Mesenteric fat pad (tissue), 1 donor: Measurements from ENCODE around the gene NOTCH2NLA. TPM values are rescaled to one million over a fixed set of nuclear protein-coding genes. Genes with fewer than 3 reads are reported as not detected.
"Not testable (repeated sequence)": the region's sequence is repeated elsewhere in the genome, so short reads cannot be mapped to it uniquely, and the experiment has no call there.

Source experiments
- DNase-seq: peaks from one replicate; pipeline ENCODE4 v3.0.0-alpha.2; 2020; ENCODE audit warnings: low spot score
- long read RNA-seq: library from polyadenylated mRNA; unstranded; transcript quantifications from one replicate; pipeline ENCODE4 v2.0.0, GENCODE V29; 2020
- total RNA-seq: library from RNA; stranded (reverse); fragmentation: NEBNext Ultra II Directional; extraction: Animal tissue kit (Norgen Biotek cat#: 25700); gene quantifications from one replicate; pipeline ENCODE4 v1.2.1, GENCODE V29; 2021
- donor health status: DM: yes; HTN: yes; CAD: no.

The NOTCH2NLA gene
- 41.2 TPM for total RNA-seq
- long read RNA-seq, transcript NOTCH2NLA-201 (5 exons, 1,874 nt): major isoform, 19 of 25 reads
- long read RNA-seq, partial matches to known transcripts: 1 of 25 reads
- long read RNA-seq, other reads (novel, unspliced or antisense): 5 of 25 reads

- peak; percentile 80 for DNase-seq
Measured at GRCh38 chr1:146228710-146229477, at the start of gene NOTCH2NLA. NOTCH2NLA (minus strand) TSS chr1:146229021; CDS start chr1:146189337, 39,684 bp downstream.

- not testable (repeated sequence) for DNase-seq
Measured at GRCh38 chr1:146278346-146278745, 49.5 kb upstream of the NOTCH2NLA start.

- DNase-seq: not testable (repeated sequence)
Measured at GRCh38 chr1:146277087-146277486, 48.3 kb upstream of the NOTCH2NLA start.

DNA sequence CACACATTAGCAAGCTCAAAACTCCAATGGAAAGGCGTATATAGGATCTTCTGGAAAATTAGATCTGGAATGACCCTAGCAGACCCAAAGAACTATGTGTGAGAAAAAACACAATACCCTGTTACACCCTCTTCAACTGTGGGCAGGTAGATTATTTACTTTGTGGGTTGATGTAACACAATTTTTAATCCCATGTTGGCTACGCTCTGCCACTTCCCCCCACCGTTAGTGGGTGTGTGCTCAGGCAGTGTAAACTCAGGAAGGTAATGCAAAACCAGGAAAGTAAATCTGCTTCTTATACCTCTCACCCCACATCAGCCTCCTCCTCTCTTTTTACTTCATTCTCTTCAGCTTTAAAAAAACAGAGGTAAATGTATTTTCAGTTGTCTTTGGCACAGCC lies 45.3 kb upstream of the NOTCH2NLA start:
- not testable (repeated sequence) for DNase-seq

GRCh38 chr1:146273194-146273593 lies 44.4 kb upstream of the NOTCH2NLA start:
- not testable (repeated sequence) for DNase-seq

DNA sequence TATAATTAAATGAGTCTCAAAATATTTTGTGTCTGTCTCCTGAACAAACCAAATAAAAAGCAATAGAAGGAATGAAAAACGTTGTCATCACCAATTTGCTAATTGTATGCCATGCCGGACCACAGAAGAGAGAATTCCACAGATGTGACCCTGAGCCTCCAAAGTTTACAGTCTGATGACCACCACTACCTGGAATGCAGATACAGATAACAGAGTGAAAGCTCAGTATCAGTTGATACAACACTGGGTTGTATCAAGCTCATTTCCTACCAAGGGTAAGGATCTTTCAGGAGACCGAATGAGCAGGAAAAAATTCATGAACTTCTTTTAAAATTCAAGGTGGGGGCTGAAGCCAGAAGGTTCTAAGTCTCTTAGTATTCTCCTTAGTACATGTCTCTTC lies 43.9 kb upstream of the NOTCH2NLA start:
- not testable (repeated sequence) for DNase-seq

DNA sequence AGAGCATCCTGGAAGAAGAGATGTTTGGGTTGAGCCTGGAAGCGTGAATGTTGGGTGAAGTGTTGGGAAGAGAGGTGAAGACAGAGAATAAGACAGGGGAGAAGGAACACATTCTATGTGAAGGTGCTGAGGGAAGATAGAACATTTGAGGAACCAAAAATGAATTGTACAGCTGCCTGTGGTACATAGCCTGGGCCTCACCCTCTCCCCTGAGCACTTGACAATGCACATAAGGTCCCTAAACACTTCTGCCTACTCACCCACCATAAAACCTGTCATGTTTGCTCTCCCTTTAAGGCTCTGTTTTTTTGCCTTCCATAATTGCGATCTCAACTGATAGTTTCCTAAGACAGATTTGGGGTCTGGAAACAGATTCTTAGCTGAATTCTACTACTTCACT lies 43.2 kb upstream of the NOTCH2NLA start:
- DNase-seq: not testable (repeated sequence)

GRCh38 chr1:146270129-146270528 lies 41.3 kb upstream of the NOTCH2NLA start:
- not testable (repeated sequence) for DNase-seq

DNA sequence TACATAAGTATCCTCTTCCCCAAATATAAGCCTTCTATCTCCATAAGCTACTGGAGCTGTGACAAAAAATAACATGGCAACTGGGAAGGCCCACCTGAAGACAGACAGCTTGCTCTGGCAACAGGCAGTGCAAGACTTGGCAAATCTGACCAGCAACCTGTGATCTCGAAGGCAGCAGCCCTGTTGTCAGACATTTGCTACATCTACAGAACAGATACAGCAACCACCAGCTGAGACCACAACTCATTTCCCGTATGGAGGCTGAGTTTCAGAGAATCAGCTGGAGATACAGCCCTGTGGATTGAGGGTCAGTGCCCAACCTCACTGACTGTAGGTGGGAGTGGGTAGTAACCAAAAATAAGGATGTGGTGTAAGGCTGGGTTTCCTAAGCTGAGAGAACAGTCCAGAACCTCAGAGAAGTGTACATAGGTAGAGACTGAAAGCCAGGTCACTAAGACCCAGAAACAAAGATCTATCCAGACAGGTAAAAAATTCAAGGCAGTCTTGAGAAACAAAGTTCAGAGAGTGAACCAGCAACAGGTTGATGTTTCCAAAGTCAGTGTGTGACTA lies 37.4 kb upstream of the NOTCH2NLA start:
- not testable (repeated sequence) for DNase-seq

DNA sequence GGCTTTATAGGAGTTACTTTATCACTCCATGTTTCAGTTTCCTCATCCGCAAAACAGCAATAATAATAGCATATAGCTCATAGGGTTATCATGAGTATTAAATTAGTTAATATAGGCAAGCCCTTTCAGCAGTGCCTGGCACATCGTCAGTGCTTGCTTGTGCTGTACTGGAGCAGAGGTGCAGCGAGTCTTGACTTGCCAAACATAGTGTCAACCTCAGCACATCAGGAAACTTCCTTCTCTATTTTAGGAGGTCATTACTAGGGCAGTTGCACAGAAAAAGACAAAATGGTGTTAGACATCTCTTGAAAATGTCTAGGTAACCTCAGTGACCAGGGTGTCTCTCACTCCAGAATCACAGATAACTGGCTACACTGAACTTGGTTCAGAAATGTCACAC lies 35.9 kb upstream of the NOTCH2NLA start:
- not testable (repeated sequence) for DNase-seq

GRCh38 chr1:146260006-146260730 lies 31.3 kb upstream of the NOTCH2NLA start:
- not testable (repeated sequence) for DNase-seq

- not testable (repeated sequence) for DNase-seq
Measured at GRCh38 chr1:146257992-146258552, 29.3 kb upstream of the NOTCH2NLA start.

DNA sequence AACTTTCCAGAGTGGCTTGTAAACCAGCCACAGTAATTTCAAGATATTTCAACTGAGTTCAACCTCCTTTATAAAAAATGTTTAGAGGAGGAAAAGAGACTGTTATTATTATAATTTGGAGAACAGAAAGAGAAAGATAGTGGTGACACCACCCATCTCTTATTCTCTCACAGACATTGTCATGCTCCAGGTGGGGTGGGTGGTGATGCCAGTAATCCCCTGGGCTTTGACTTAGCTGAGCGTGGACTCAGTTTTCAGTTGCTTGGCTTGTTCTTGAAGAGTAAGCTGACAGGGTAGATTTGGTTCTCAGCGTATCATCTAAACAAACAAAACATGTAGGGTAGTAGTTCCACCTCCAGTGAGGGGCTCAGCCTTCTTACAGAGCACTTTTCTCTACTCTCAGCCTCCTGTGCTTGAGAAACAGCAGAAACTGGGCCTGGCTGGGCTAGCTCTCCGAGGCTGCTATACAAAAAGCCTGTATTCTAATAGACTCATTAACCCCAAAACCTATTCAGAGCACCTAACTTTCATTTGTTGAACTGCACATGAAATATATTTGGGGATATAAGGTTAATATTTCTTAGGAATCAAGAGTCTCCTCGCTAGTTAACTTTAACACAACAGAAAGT lies 25.9 kb upstream of the NOTCH2NLA start:
- not testable (repeated sequence) for DNase-seq

DNA sequence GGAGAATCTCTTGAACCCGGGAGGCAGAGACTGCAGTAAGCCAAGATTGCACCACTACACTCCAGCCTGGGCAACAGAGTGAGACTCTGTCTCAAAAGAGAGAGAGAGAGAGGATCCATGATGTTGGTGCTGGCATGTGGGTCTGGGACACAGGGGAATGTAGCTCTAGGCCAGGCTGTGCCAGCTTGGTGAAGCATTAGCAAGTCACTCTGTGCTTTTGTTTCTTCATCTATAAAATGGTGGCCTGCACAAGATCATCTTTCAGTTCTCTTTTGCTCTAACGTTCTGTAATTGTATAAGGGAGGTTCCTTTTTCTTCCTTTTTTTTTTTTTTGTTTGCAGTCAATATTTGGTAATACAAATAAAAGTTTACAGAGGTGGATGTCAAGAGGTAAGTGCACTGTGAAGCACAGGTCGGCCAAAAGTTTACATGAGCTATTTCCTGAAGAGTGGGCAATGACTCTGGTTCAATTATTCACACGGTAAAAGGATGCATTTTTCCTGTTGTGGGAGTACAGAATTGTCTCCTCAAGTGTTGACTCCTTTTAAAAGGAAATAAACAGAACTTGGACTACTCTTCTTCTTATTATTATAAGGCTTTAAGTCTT lies 24.5 kb upstream of the NOTCH2NLA start:
- DNase-seq: not testable (repeated sequence)

- DNase-seq: not testable (repeated sequence)
Measured at GRCh38 chr1:146251523-146251922, 22.7 kb upstream of the NOTCH2NLA start.

DNA sequence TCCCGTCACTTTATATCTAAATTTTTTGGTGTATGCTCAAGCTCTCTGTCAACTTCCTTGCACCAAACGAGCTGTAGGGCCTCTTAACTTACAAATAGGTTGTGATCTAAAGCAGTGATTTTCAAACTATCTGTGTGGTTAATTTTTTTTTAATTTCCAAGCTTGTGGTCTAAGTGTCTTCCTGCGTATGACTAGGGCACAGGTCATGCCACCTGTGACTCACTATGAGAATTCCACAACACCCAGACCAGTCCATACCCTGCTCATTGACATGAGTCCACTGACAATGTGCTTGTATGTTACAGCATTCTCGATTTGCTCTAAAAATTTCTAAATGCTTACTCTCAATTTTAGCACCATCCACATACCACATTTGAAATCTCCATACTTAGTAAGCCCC lies 19.8 kb upstream of the NOTCH2NLA start:
- not testable (repeated sequence) for DNase-seq

GRCh38 chr1:146236626-146237025 lies 7.8 kb upstream of the NOTCH2NLA start:
- DNase-seq: not testable (repeated sequence)

- not testable (repeated sequence) for DNase-seq
Measured at GRCh38 chr1:146236026-146236601, 7.3 kb upstream of the NOTCH2NLA start.

- DNase-seq: peak; percentile 75
Measured at GRCh38 chr1:146228144-146228682, 608 bp downstream of the NOTCH2NLA start.

DNA sequence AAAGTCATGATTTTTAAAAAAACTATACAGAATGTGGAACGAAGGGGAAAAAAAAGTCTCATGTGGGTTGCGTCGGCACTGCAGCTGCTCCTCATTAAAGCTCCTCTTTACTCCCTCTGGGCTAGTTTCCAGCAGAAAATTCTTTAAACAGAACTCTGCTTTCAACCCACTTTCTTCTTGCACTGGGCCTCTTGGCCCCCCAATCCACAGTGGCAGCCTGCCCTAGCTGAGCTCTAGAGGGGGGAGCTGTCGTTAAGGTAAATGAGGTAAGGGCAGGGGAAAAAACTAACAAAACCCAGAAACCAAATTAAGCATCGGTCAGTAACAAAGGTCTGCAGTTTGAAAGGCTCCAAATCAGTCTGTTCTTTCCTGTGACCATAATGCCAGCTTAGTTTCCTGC lies 54.3 kb downstream of the NOTCH2NLA start:
- DNase-seq: not testable (repeated sequence)
